Stimulated activated CD4-positive, alpha-beta T cell treated with anti-CD3 and anti-CD28 coated beads, Interleukin-4, amount 100 ng/mL, for 48 hours (primary cell): ENCODE results near the gene GNG12.

Experiments used
- DNase-seq, 2 donors: peaks; one replicate each; pipeline ENCODE4 v3.0.0-alpha.2; 2020; ENCODE audit warnings: low read depth in 2 of 2

Gene GNG12

DNA sequence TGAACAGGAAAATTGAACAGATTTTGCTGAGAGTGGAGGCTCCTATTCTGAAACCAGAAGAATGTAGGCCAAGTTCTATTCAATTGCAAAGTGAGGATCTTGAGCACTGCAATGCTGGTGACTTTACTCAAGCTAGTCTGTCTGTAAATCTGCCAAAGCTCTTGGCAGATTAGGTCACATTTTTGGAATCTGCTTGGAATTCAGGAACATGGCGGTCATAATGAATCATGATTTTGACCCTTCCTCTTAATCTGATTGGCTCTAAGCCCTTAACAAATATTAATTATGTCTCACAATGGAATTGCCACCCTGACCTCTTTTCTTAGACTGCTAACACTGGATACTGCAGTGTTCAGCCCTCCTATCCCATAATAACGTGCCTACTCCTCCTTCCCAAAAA, 7.2 kb upstream of the GNG12 start:
- no peak for DNase-seq

DNA sequence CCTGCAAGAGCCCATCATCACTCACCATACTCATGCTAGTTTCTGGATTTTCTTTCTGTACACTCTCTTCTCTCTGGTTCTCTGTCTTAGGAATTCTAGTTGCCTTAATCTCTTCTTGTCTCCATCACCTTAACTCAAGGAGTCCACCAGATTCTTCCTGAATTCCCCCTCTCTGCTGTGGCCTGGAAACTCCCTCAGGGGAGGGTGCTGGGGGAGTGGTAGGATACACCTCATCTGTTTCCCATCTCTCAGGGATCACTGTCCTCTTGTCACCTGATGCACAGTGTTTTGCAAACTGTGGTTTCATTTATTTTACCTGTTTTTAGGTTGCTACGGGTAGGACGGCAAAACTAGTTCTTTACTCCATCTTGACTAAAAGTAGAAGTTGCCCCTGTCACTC, 6.6 kb upstream of the GNG12 start:
- no peak for DNase-seq

DNA sequence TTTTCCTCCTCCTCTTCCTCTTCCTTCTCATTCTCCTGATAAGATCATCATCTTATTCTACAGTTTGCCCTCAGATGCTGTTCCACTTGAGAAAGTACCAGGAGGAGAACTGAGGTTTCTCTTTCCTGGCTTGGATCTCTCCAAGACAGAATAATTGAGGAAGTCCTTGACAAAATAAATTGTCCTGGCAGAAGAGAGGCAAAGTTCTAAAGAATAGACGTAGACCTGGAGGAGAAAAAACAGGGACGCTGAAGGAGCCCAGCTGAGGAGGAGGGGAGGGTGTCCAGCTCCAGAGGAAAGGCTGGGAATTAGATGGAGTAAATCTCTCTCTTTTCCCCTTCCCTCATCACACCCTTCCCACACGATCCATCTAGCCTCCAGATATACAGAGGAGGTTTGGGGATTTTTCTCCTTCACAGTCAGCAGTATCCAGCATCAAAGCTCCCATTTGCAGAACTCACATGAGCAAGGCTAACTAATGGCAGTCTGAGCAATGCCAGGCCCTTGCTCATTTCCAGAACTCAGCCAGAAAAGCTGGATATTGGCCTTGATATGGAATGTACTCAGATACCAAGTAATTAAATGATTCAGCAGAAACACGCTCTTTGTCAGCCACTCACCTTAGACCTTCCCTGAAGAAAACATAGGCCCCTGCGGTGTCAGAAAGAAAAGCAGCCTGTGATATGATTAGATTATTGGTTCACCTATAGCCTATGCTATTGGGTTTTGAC, 5.1 kb upstream of the GNG12 start:
- DNase-seq, result no peak

DNA sequence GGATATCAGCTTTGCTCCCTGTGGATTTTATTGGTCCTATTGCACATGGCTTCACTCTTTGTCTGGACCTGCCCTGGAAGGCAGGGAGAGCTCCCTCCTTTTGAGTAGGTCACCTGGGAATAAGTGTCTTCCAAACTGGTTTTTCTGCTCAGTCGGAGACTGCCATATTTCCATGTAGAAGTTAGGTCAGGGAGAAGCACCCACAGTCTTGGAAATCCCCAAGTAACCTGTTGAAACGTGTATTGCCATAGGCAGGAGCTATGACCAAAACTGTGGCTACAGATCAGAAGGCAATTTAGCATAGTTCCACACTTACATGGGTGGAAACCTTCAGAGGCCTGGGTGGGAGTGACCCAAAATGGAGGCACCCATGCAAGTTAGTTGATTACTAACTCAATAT, 3.5 kb upstream of the GNG12 start:
- no peak for DNase-seq

DNA sequence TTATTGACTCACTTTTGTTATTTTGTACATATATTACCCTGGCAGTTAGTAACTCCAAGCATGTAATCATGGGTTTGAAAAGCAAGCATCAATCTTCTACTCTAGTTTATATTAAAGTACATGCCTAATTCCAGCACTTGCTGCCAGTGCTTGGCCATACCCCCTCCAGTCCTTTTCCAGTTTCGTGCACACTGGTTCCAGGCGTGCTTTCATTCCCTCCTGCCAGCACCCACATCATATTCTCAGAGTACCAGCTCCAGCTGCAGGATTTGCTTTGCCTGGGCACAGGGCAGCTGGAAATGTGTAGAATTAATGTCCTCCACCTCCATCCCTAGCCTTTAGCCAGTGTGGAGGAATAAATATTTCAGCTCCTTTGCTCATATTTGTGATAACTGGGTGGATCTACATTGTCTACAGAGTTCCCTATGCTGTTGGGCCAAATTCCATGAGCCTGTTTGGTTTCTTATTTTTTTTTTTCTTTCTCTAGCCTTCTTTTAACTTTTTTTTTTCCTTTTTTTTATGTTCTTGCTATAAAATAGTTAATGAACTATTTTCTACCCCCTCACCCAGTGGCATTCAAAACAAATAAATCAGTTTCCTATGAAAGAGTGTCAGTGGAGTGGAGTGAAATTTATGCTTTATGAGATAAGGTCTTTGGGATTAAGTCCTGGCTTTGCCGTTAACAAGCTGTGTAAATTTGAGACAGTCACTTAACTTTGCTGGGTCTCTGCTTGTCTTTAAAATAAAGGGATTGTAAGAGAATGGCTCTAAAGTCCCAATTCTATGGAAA, 2.6 kb upstream of the GNG12 start:
- no peak for DNase-seq

DNA sequence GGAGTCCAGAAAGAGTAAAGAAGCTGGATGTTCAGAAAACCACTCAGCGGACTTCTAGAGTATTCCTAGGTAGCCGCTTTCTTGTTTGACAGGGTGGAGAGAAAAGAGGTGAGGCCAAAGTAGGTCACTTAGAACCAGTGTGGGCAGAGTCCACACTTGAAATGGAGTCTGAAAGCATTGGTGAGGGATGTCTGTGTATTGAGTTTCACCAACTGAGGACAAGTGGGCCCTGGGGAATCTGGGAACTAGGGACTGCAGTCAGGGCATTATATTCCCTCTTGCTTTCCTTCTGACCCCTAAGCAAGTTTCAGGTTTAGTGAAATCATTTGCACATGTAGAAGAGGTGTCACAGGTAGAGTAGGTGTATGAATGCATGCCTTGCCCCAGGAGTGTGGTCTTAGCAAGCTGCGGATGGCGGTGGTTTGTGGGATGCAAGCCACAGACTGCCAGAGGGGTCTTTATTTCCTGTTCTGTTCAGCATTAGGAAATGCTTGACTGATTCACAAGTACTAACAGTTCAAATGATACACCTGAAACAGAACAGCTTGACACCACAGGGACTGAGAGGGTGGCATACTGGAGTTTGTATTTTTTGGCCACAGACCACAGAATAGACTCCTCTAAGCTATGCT, 1.1 kb upstream of the GNG12 start:
- no peak for DNase-seq

DNA sequence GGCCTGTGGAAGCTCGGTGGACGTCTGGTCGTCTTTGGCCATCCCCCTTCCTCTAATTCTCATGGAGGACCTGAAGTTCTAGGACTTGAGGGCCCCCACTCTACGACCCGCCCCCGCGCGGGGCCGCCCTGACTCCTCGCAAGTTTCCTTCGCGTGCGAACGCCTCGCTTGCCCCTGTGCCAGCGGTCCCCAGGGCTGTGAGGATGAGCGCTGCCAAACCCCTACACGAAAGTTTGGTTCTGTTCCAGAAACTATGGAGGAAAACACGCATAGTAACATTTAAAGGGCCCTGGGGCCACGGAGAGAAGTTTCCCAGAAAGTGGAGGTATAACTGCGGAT, 304 bp upstream of the GNG12 start:
- no peak for DNase-seq

DNA sequence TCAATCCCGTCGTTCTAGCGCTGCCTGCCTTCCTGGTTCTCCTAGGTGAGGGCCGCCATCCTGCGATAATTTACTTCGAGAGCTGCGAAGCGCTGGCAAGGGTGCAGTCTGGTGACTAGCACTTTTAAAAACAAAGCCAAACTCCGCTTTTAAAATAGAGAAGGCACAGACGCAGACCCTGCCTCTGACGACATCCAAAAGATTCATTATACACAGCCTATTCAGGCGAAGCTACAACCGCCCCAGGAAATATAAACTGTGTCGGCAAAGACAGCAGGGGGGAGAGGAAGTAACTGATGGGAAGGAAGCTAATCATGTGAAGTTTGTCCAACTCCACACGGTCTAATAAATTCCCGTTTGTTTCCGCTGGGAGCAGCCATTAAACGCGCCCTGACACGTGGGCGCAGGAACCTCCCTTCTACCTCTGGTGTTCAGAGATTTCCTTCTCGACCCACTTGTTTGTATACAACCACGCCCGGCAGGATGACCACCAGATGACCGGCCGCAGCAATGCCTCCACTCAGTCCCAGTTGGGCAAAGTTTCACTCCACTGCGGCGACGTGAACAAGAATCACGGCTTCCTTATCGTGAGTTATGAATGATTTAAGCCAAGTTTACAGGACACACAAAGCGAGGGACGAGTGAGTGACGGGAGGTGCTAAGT, 1.3 kb downstream of the GNG12 start:
- no peak for DNase-seq

DNA sequence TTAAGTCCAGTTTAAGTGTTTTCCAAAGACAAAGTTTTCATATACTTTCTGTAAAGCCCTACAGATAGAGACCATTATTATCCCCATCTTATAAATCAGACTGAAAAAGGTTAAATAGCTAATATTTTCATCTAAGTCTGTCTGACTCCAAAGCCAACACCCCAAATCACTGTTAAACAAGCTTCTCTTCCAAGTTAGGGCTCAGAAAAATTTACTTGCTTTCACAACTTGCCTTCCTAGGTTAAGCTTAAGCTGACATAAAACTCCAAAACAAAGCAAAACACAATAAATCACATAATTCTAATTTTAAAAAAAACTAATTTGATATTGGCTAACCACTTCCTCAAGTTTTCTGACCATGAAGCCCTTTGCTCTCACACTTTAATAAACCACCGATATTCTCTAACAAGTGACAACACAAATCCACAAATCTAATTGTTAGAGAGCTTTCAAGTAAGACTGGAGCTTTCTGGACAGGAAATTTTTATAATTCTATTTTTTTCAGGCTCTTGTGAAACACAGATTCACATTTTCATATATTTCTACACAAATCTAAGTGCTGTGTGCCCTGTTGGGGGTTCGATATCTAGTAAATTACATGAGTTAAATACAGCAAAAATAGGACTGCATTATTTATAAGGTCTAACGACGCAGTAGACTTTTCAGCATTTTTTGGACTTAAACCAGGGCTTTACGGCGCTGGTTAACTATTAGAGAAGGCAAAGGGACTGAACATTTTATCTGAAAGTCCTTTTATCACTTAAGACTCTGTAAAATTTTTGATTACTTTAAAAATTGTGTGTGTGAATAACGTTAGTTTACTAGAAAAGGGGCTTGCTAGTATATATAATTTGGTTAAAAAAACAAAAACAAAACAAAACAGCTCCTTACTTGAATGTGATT, 2.1 kb downstream of the GNG12 start:
- DNase-seq, result no peak

DNA sequence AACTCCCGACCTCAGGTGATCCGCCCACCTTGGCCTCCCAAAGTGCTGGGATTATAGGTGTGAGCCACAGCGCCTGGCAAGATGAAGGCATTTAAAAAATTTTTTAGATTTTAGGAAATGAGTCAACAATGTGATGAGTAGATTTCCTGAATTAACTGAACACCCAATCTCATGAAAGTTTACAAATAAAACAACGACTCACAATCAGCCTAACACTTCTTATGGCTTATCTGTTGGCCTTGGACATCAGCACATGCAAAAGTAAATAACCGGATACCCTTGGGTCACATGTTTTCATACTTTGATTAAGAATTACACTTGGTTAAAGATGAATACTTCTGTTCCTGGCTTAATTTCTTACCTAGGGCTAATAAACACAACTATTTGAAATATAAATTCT, 3.0 kb downstream of the GNG12 start:
- no peak for DNase-seq

DNA sequence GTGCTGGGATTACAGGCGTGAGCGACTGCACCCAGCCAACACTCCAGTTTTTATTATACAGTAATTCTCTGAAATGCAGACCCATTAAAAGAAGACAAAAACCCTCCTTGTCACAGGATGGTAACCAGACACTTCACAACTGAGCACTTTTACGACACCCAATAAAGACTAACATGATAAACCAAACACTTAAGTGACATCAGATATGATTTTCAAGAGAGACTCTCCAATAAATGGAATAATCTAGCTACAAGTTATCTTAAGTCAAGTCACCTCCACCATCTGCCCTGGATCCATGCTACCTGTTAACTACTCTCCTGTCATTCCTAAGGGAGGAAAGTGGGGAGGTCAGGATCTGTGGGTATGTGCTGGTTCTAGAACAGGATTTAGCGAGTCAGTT, 5.6 kb downstream of the GNG12 start:
- DNase-seq, result no peak

DNA sequence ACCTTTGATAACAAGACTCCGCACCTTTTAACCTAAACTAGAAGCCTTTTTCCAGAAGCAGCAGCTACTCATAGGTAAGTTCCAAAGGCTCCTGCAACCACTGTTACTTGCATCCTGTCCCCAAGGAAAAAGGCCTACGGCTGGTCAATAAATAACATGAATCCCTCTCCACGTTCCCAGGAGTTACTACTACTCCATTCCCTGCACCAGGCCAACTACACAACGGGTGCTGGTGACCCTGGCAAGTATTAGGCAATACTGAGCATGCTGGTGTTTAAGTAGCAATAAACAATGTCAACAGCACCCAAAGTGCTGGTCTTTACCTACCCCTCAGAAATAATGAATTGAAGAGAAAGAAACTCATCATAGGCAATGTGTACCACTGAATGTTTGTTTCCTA, 7.7 kb downstream of the GNG12 start:
- DNase-seq, result no peak

DNA sequence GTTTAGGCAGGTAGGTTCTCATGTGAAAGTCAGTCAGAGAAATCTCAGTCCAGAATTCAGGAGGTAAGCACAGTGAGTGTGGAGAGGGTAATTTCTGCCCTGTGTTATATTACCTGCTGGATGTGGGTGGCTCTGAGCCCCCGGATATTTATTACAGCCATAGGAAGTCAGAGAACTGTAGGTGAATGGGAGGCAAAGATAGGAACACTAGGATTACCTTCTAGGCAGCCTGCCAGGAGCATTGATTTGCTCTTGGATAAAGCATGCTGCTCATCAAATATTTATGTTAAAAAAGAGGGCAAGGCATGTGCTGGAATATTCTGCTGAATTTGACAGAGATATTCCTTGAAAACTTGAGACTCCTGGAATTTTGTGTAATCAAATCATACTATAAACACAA, 8.5 kb downstream of the GNG12 start:
- no peak for DNase-seq

DNA sequence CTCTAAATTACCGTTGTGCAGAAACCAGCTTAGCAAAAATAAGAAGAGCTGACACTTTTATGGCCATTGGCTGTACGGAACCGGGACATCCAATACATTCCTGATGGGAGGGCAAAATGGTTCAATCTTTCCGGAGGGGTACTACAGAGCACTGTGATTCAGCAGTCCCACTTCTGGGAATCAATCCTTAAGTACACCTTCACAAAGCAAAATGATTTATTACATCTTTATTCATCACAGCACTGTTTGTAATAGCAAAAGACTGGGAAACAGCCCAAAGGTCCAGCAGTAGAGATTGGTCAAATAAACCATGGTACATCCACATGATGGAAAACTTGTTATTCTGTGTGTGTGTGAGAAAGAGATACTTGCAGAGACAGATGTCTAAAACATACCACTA, 9.7 kb downstream of the GNG12 start:
- DNase-seq, result no peak

DNA sequence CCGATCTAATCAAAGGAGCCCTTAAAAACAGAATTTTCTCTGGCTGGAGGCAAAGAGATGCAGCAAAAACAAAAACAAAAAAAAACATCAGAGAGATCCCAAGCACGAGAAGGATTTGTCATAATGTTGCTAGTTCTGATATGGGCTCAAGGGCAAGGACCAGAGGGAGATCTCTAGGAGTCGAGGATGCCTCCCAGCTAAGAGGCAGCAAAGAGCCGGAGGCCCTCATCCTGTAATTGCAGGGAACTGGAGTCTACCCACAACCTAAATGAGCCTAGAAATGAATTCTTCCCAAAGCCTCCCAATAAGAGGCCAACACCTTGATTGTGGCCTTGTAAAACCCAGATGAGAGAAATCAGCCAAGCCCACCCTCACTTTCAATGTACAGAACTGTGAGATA, 12.0 kb downstream of the GNG12 start:
- no peak for DNase-seq

DNA sequence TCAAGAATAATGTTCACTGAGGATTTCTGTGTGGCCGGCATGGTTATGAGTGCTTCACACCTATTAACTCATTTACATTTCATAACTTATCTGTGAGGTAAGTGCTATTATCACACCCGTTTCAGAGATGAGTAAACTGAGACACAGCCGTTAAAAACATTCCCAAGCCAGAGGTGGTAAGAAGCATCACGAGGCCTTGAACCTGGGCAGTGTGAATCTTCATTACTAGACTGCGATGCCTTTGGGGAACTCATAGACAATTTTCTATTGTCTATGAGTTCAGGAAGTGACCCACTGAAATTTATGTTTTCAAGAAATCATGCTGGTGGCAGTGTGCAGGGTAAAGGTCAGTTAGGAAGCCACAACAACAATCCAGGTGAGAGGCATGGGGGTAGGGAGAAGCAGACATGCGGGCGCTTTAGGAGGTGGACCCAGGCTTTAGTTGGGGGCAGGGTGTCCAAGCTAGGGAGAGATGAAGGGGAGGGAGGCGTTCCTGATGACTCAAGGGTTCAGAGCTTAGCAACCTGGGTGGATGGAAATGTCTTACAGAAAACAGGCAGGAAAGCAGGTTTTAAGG, 14.5 kb downstream of the GNG12 start:
- no peak for DNase-seq

DNA sequence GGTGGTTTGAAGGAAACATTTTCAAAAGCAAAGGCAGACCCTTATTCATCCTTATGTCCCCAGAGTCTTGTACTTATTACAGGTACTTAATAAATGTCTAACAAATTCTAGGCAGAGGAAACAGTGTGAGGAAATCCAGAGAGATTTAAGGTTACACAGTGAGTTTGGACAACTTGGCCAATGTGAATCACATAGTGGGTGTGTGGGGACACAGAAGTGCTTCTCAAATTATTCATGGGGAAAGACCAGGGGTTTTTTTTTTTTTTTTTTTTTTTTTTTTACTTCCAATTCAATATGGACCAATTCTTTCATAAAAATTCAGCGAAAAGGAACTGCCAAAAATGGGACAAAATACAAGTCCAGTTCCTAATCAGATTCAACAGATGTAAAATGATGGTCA, 15.1 kb downstream of the GNG12 start:
- no peak for DNase-seq

DNA sequence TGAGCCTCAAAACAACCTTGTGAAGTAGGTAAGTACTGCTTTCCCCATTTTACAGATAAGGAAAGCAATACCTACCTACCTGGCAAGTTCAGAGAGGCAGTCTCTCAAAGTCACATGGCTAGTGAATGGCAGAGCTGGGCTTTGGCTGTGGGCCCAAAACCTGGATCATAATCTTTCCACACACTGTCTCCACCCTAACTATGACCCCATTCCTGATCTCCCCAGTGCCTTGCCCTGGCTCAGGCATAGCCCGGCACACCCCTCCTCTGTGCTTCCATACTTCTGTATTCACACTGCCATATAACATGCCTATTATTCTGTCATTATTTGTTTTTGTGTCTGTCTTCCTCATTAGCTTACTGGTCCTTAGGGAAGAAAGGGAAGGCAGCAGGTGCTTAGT, 15.9 kb downstream of the GNG12 start:
- no peak for DNase-seq

DNA sequence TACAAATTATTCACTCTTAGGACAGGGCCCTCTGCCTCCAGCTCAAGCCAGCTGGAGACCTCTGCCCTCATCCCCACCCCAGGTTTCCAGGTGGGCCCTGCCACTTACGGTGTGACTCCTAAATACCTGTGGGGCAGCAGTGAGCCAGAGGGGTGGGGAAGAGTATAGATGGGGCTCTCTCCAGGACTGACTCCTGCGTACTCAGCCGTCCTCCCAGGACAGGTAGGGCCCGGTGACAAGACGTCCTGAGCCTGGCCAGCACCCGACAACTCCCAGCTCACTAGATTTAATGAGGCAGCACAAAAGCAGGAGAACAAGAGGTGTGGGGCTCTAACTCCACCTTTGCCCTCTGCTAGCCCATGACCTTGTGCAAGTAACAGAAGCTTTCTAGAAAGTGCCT, 16.8 kb downstream of the GNG12 start:
- DNase-seq, result no peak

DNA sequence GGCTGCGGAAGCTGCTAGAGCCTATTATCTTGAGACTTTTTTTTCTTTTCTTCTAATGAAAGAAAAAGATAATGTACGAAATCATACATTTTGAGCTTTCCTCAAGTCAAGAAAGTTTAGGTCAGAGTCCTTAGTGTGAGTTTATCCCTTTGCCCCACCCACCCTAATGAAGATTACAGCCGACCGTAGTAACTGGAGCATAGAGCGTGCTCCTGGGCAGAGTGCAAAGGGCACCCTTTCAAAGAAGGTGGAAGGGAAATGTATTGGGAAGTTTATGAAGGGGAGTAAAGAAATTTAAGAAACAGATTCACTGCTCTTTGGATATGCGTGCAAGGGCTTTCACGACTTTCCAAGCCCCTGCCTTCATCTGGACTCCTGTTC, 17.2 kb downstream of the GNG12 start:
- no peak for DNase-seq
